Measurements from ENCODE around the gene UBE4A. TPM values are rescaled to one million over a fixed set of nuclear protein-coding genes. Genes with fewer than 3 reads are reported as not detected.

Gene UBE4A
- total RNA-seq, result 40.4 and 45.0 TPM in 2 replicates

GRCh38 chr11:118359295-118359958 is at the start of gene UBE4A:
Gene UBE4A (plus strand): TSS chr11:118359600. CDS start chr11:118365081, 5,481 bp downstream.

GRCh38 chr11:118342503-118343161 is 16.8 kb upstream of the UBE4A start, which contains the start of gene CD3D:
Gene CD3D (minus strand): TSS chr11:118342705. CDS start chr11:118342607, 98 bp downstream.

GRCh38 chr11:118343981-118344515 is 15.4 kb upstream of the UBE4A start, which contains the start of gene CD3G:
Gene CD3G (plus strand): TSS chr11:118344344. CDS start chr11:118344424, 80 bp downstream.

DNA sequence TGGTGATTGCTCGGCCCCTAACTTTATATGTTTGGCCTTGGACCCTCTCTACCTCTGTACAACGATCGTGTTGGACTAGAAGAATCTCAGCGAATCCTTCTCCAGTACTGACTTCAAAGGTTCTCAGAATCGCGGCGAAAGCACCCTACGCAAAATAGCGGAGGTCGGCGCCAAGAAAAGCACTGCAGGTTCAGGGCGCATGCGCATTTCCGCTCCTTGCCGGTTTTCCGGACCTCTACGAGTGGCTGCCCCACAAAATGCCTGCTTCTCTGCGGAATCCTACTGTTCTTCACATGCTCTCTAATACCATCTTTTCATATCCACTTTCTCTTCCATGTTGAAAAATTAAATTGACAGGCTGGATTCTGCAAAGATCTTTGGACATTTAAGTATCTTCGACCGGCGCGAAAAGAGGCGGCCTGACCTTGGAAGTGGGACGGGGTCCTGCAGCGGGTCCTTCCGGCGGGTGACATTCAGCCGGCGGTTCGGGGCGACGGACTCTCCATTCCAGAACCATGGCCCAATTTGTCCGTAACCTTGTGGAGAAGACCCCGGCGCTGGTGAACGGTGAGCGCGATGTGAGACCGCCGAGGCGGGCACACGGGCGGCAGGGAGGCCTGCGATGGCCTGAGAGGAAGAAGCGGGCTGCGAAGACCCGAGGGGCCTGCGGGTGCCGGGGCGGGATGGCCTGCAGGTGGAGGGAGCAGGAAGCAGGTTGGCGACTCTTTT is 41.9 kb downstream of the UBE4A start, which contains the start of gene ATP5MG:
Gene ATP5MG (plus strand): TSS at position 456 of the 729 bp plus-strand sequence. CDS start 60 bp downstream, at position 516.

GRCh38 chr11:118435893-118436624 is 76.7 kb downstream of the UBE4A start, which contains the start of gene KMT2A:
Gene KMT2A (plus strand): TSS chr11:118436492. CDS start chr11:118436513, 21 bp downstream.

Other genes starting within 250 kb of the UBE4A start
- not detected in 2 replicates for gene SCN4B, start 206.8 kb upstream of the UBE4A start, total RNA-seq
- not detected in 2 replicates for gene SCN2B, start 183.0 kb upstream of the UBE4A start, total RNA-seq
- gene JAML, start 134.6 kb upstream of the UBE4A start, total RNA-seq, result not detected in 2 replicates
- gene MPZL3, start 107.2 kb upstream of the UBE4A start, total RNA-seq, result 0.19 and 0.66 TPM in 2 replicates
- gene MPZL2, start 95.3 kb upstream of the UBE4A start, total RNA-seq, result 0.56 and 2.0 TPM in 2 replicates
- gene CD3E, start 54.9 kb upstream of the UBE4A start, total RNA-seq, result not detected in 2 replicates
- gene CD3D, start 16.9 kb upstream of the UBE4A start, total RNA-seq, result not detected in 2 replicates
- gene CD3G, start 15.3 kb upstream of the UBE4A start, total RNA-seq, result not detected in 2 replicates
- gene ATP5MG, start 42.0 kb downstream of the UBE4A start, total RNA-seq, result 107 and 135 TPM in 2 replicates
- gene KMT2A, start 76.9 kb downstream of the UBE4A start, total RNA-seq, result 18.4 and 32.8 TPM in 2 replicates
- 0.26 and 0.37 TPM in 2 replicates for gene TTC36, start 167.9 kb downstream of the UBE4A start, total RNA-seq
- gene TMEM25, start 171.6 kb downstream of the UBE4A start, total RNA-seq, result 4.6 and 8.0 TPM in 2 replicates
- gene IFT46, start 206.3 kb downstream of the UBE4A start, total RNA-seq, result 32.8 and 41.7 TPM in 2 replicates
- 185 and 203 TPM in 2 replicates for gene ARCN1, start 212.8 kb downstream of the UBE4A start, total RNA-seq
- gene PHLDB1, start 248.0 kb downstream of the UBE4A start, total RNA-seq, result 112 and 117 TPM in 2 replicates